ENCODE data around the gene RASD2.

Gene RASD2

DNA sequence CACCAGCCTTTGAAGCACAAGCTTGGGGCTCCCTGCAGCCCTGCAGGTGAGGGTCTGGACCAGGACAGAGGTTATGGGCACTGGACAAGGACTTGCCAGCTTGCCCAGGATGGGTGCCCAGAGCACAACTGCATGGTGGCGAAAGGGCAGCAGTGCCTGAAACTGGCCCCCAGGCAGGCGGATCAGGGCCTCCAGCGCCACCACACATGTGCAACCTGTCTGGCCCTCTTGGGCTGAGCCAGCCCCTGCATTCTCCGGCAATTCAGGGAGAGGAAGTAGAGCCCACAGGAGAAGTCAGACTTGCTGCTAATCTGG lies 57.7 kb downstream of the RASD2 start:
- Histone ChIP-seq H3K9ac (ENCODE audit: low read depth, low read length) (no peak overlapping the region), H3K4me1 (ENCODE audit: insufficient read depth, low read length) (no peaks in the 10 kb centered on the region), H3K36me3 (ENCODE audit: insufficient read depth, low read length) (no peaks in the 10 kb centered on the region), H3K9me3 (ENCODE audit: control insufficient read depth, insufficient read depth, low read length) (no peaks in the 10 kb centered on the region; the same call in 1 of the 2 replicates)

DNA sequence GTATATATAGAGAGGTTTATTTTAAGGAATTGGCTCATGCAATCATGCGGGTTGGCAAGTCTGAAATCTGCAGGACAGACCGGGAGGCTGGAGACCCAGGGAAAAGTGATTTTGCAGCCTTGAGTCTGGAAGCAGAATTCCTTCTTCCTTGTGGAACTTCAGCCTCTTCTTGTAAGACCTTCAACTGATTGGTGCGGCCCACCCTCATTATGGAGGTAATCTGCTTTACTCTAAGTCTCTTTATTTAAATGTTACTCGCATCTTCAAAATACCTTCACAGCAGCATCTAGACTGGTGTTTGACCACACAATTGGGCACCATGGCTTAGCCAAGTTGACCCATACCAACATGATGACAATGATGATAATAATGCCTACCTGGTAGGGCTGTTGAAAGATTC lies 58.7 kb downstream of the RASD2 start:
- H3K36me3 ChIP-seq (ENCODE audit: insufficient read depth, low read length): no peaks in the 10 kb centered on the region
- H3K9ac ChIP-seq (ENCODE audit: low read depth, low read length): no peak overlapping the region
- H3K9me3 ChIP-seq (ENCODE audit: control insufficient read depth, insufficient read depth, low read length): no peaks in the 10 kb centered on the region; the same call in 1 of the 2 replicates

DNA sequence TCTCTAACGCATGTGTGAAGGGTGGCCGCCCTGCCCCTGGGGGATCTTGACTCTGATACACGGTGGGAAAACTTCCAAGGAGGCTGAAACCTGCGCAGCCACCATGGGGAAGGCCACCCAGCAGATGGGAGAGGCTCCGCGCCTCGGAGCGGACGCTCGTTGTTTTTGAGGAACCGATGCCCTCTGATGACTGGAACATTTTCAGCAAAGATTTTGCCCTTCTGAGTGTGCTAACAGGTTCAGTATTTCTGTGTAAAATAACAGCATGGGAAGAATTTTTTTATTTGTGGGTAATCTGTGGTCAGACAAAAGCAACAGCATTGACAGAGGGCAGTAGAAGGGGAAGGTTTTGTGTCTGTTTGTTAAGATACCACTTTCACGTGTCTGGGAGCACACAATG lies 59.8 kb downstream of the RASD2 start:
- Histone ChIP-seq H3K4me1 (ENCODE audit: insufficient read depth, low read length) (peaks cover 8% of the 10 kb centered on the region; the same call in 1 of the 2 replicates), H3K36me3 (ENCODE audit: insufficient read depth, low read length) (no peaks in the 10 kb centered on the region), H3K9ac (ENCODE audit: low read depth, low read length) (no peak overlapping the region), H3K9me3 (ENCODE audit: control insufficient read depth, insufficient read depth, low read length) (no peaks in the 10 kb centered on the region)

More for the DNA sequence above, 58.7 kb downstream of the RASD2 start:
- peaks cover 2% of the 10 kb centered on the region; the same call in 1 of the 2 replicates for H3K4me1 ChIP-seq (ENCODE audit: insufficient read depth, low read length)

DNA sequence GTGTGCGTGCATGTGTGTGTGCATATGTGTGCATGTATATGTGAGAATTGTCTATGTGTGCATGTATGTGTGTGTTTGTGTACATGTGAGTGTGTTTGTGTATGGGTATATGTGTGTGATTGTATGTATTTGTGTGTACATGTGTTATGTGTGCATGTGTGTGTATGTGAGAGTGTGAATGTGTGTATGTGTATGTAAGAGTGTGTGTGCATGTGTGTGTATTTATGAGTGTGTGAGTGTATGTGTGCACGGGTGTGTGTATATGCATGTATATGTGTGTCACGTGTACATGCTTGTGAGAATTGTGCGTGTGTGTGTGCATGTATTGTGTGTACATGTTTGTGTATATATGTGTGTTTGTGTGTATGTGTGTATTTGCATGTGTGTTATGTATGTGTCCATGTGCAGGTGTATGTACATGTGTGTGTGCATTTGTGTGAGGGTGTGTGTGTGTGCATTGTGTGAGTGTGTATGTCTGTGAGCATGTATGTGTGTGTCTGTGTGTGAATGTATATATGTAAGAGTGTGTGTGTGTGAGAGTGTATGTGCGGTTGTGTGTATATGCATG lies 60.5 kb downstream of the RASD2 start:
- H3K36me3 ChIP-seq (ENCODE audit: insufficient read depth, low read length): no peaks in the 10 kb centered on the region
- H3K9ac ChIP-seq (ENCODE audit: low read depth, low read length): no peak overlapping the region
- H3K9me3 ChIP-seq (ENCODE audit: control insufficient read depth, insufficient read depth, low read length): no peaks in the 10 kb centered on the region
- H3K4me1 ChIP-seq (ENCODE audit: insufficient read depth, low read length): peaks cover 8% of the 10 kb centered on the region; the same call in 1 of the 2 replicates

DNA sequence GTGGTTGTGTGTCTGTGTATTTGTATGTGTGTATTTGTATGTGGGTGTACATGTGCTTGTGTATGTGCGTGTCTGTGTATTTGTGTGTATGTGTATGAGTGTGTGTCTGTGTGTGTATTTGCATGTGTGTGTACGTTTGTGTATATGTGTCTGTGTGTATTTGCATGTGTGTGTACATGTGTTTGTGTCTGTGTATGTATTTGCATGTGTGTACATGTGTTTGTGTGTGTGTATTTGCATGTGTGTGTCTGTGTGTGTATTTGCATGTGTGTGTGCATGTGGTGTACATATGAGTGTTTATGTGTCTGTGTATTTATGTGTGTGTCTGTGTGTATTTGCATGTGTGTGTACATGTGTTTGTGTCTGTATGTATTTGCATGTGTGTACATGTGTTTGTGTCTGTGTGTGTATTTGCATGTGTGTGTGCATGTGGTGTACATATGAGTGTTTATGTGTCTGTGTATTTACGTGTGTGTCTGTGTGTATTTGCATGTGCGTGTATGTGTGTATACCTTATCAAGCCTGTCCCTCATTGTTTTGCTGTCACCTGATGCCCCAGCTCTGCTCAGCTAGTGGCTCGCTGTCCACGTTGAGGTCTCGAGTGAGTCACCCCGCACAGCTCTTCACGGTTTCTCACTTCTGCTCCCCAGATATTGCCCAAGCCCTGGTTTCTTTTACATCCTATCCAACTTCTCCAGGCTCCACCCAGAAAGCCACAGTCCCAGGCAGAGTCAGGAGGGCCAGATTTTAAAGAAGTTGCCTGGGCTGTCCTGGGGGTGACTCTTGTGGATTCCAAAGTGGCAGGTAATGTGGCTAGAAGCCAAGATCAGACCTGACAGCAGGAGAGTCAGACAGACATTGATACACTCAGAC lies 61.3 kb downstream of the RASD2 start:
- Histone ChIP-seq H3K9ac (ENCODE audit: low read depth, low read length) (no peak overlapping the region), H3K4me1 (ENCODE audit: insufficient read depth, low read length) (peaks cover 8% of the 10 kb centered on the region; the same call in 1 of the 2 replicates), H3K36me3 (ENCODE audit: insufficient read depth, low read length) (no peaks in the 10 kb centered on the region), H3K9me3 (ENCODE audit: control insufficient read depth, insufficient read depth, low read length) (no peaks in the 10 kb centered on the region)

Measured in ES-I3 (cell line).